A549 (cell line): ENCODE data around the gene HARBI1.

Experiments
- BHLHE40 ChIP-seq: IDR thresholded peaks from 2 replicates; pipeline ENCODE4 v1.6.1; 2012; ENCODE audit warnings: low read depth, low read length, inconsistent platforms
- CTCF ChIP-seq: fragments of >200 bp; sonication (Bioruptor Twin); formaldehyde crosslinking; IDR thresholded peaks from 3 replicates; pipeline ENCODE4 v1.5.1; 2016
- JUN ChIP-seq, 2 experiments: fragments of >200 bp; sonication (Bioruptor Twin); formaldehyde crosslinking; IDR thresholded peaks; 2 replicates in 1 of 2; 3 replicates in 1 of 2; pipeline ENCODE4 v1.6.1; 2016 to 2017
- POLR2A ChIP-seq: IDR thresholded peaks from 2 replicates; pipeline ENCODE4 v1.6.1; 2012; ENCODE audit warnings: mild to moderate bottlenecking, low read length
- RAD21 ChIP-seq, 2 experiments: fragments of >200 bp in 1 of 2; sonication (Bioruptor Twin) in 1 of 2; formaldehyde crosslinking in 1 of 2; IDR thresholded peaks in 1 of 2; conservative IDR thresholded peaks in 1 of 2; 2 replicates in 1 of 2; 3 replicates in 1 of 2; pipeline ENCODE4 v1.6.1; 2012 to 2018; ENCODE audit warnings: inconsistent platforms in 1 of 2
- RCOR1 ChIP-seq: fragments of 150-350 bp; IDR thresholded peaks from 2 replicates; pipeline ENCODE4 v1.6.1; 2014; ENCODE audit warnings: antibody characterized with exemption, low read length, low read depth
- TF ChIP-seq, protein P1 (sequence below): IDR thresholded peaks from 2 replicates; pipeline ENCODE4 v1.6.1; 2012
- TF ChIP-seq, protein P2 (sequence below): fragments of 450-650 bp; IDR thresholded peaks from 2 replicates; pipeline ENCODE4 v1.6.1; 2014; ENCODE audit warnings: antibody characterized with exemption

- TF ChIP-seq CTCF (no peak), POLR2A (no peak), RAD21 (conservative IDR thresholded peaks at IDR 0.05 in 1 of 2, IDR thresholded peaks at IDR 0.05 in 1 of 2) (no peak), BHLHE40 (no peak), JUN (IDR thresholded peaks at IDR 0.05) (no peak), RCOR1 (no peak)
- TF ChIP-seq, protein P1, sequence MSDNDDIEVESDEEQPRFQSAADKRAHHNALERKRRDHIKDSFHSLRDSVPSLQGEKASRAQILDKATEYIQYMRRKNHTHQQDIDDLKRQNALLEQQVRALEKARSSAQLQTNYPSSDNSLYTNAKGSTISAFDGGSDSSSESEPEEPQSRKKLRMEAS = no peak
- TF ChIP-seq, protein P2, sequence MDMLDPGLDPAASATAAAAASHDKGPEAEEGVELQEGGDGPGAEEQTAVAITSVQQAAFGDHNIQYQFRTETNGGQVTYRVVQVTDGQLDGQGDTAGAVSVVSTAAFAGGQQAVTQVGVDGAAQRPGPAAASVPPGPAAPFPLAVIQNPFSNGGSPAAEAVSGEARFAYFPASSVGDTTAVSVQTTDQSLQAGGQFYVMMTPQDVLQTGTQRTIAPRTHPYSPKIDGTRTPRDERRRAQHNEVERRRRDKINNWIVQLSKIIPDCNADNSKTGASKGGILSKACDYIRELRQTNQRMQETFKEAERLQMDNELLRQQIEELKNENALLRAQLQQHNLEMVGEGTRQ = no peak
Observed at GRCh38 chr11:46559815-46560214, 57.2 kb downstream of the HARBI1 start.
